ENCODE data around the gene ABCA2. TPM values are rescaled to one million over a fixed set of nuclear protein-coding genes. Genes with fewer than 3 reads are reported as not detected.

The ABCA2 gene
- total and polyA plus RNA-seq, 4 donors, result 2.9 to 15.2 (median 12.3) TPM

DNA sequence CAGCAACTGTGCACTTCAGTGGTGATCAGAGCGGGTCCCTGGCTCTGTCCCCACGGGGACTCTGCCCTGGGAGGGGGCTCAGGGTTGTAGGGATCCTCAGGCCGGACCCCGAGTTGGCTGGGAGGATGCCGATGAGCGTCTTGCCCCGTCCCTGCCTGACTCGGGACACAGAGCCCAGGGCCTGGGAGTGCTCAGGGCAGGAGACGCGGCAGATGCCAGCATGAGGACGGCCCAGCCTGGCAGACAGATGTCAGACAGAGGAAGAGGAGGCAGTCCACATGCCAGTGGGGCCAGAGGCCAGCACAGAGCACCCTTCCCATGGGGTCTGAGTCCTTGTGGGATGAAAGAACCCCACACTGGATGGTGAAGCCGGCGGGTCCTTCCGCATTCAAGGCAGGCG is 64.7 kb downstream of the ABCA2 start:
- Histone ChIP-seq H3K9ac (ENCODE audit: low read depth in 1 of 2, low read length in 2 of 2) (no peak overlapping the region), H3K27ac (ENCODE audit: low read depth in 1 of 2, low read length in 2 of 2) (no peak overlapping the region)

DNA sequence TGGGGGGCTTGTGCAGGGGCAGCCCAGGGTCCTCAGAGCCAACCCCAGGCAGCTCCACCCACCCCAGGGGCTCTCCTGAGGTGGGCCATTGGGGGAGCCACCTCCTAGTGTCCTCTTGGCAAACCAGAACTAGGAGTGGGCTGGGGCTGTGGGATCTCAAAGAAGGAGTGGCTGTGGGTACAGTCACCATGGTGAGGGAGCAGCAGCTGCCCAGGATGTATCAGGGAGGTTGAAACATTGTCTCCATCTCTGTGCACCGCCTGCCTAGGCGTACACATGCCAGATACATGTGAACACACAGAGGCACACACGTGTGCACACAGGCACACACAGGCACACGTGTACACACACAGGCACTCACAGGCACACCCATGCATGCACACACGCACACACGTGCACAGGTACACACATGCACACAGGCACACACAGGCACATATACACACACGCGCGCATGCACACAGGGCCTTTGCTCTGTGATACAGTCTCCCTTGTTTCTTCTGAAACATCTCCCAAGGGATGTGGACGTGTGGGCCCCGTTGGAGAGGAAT is 65.3 kb downstream of the ABCA2 start:
- Histone ChIP-seq H3K4me1 (ENCODE audit: control insufficient read depth in 4 of 4, insufficient read depth in 4 of 4, low read length in 3 of 4) (peaks cover 0 to 2% (median 0%) of the 10 kb centered on the region in 4 donors), H3K36me3 (ENCODE audit: control insufficient read depth in 4 of 4, insufficient read depth in 3 of 4, low read depth in 1 of 4, low read length in 3 of 4) (no peaks in the 10 kb centered on the region)

More for the DNA sequence above, 64.7 kb downstream of the ABCA2 start:
- no peak for DNase-seq (ENCODE audit: low spot score)
- no peaks in the 10 kb centered on the region for H3K27me3 ChIP-seq (ENCODE audit: control insufficient read depth in 4 of 4, insufficient read depth in 4 of 4, low read length in 3 of 4)
- H3K4me1 ChIP-seq (ENCODE audit: control insufficient read depth in 4 of 4, insufficient read depth in 4 of 4, low read length in 3 of 4), result peaks cover 0 to 2% (median 0%) of the 10 kb centered on the region in 4 donors
- no peaks in the 10 kb centered on the region for H3K9me3 ChIP-seq (ENCODE audit: control insufficient read depth in 4 of 4, low read length in 3 of 4)
- H3K4me3 ChIP-seq (ENCODE audit: low read depth in 1 of 3, low read length in 3 of 3), result no peak overlapping the region
- whole genome bisulfite sequencing, result 91% methylated on average over 15 of the region's 15 CpGs
- TF ChIP-seq FOXA1 (IDR thresholded peaks at IDR 0.05), result no peak
- TF ChIP-seq NR2F2 (IDR thresholded peaks at IDR 0.05), result no peak
- TF ChIP-seq SP1 (IDR thresholded peaks at IDR 0.05), result no peak
- TF ChIP-seq, protein P1, sequence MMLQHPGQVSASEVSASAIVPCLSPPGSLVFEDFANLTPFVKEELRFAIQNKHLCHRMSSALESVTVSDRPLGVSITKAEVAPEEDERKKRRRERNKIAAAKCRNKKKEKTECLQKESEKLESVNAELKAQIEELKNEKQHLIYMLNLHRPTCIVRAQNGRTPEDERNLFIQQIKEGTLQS (IDR thresholded peaks at IDR 0.05), result no peak
- no peak for TF ChIP-seq JUND (IDR thresholded peaks at IDR 0.05)
- no peak for TF ChIP-seq EGR1 (IDR thresholded peaks at IDR 0.05; ENCODE audit: low read depth in 2 of 2)
- TF ChIP-seq, protein P2, sequence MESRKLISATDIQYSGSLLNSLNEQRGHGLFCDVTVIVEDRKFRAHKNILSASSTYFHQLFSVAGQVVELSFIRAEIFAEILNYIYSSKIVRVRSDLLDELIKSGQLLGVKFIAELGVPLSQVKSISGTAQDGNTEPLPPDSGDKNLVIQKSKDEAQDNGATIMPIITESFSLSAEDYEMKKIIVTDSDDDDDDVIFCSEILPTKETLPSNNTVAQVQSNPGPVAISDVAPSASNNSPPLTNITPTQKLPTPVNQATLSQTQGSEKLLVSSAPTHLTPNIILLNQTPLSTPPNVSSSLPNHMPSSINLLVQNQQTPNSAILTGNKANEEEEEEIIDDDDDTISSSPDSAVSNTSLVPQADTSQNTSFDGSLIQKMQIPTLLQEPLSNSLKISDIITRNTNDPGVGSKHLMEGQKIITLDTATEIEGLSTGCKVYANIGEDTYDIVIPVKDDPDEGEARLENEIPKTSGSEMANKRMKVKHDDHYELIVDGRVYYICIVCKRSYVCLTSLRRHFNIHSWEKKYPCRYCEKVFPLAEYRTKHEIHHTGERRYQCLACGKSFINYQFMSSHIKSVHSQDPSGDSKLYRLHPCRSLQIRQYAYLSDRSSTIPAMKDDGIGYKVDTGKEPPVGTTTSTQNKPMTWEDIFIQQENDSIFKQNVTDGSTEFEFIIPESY (IDR thresholded peaks at IDR 0.05), result no peak
- TF ChIP-seq TAF1 (conservative IDR thresholded peaks at IDR 0.05), result no peak
- no peaks in the 10 kb centered on the region for H3K36me3 ChIP-seq (ENCODE audit: control insufficient read depth in 4 of 4, insufficient read depth in 3 of 4, low read depth in 1 of 4, low read length in 3 of 4)

More for the DNA sequence above, 65.3 kb downstream of the ABCA2 start:
- no peak for TF ChIP-seq GABPA (IDR thresholded peaks at IDR 0.05 in 1 of 2, conservative IDR thresholded peaks at IDR 0.05 in 1 of 2)
- no peak for TF ChIP-seq EGR1 (IDR thresholded peaks at IDR 0.05; ENCODE audit: low read depth in 2 of 2)
- TF ChIP-seq, protein P3, sequence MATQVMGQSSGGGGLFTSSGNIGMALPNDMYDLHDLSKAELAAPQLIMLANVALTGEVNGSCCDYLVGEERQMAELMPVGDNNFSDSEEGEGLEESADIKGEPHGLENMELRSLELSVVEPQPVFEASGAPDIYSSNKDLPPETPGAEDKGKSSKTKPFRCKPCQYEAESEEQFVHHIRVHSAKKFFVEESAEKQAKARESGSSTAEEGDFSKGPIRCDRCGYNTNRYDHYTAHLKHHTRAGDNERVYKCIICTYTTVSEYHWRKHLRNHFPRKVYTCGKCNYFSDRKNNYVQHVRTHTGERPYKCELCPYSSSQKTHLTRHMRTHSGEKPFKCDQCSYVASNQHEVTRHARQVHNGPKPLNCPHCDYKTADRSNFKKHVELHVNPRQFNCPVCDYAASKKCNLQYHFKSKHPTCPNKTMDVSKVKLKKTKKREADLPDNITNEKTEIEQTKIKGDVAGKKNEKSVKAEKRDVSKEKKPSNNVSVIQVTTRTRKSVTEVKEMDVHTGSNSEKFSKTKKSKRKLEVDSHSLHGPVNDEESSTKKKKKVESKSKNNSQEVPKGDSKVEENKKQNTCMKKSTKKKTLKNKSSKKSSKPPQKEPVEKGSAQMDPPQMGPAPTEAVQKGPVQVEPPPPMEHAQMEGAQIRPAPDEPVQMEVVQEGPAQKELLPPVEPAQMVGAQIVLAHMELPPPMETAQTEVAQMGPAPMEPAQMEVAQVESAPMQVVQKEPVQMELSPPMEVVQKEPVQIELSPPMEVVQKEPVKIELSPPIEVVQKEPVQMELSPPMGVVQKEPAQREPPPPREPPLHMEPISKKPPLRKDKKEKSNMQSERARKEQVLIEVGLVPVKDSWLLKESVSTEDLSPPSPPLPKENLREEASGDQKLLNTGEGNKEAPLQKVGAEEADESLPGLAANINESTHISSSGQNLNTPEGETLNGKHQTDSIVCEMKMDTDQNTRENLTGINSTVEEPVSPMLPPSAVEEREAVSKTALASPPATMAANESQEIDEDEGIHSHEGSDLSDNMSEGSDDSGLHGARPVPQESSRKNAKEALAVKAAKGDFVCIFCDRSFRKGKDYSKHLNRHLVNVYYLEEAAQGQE (IDR thresholded peaks at IDR 0.05), result no peak
- TF ChIP-seq, protein P2 (IDR thresholded peaks at IDR 0.05), result no peak
- no peak for TF ChIP-seq RAD21 (IDR thresholded peaks at IDR 0.05)
- TF ChIP-seq HNF4G (IDR thresholded peaks at IDR 0.05), result no peak
- TF ChIP-seq FOXA1 (IDR thresholded peaks at IDR 0.05), result no peak
- no peak for TF ChIP-seq SP1 (IDR thresholded peaks at IDR 0.05)
- no peak for TF ChIP-seq JUND (IDR thresholded peaks at IDR 0.05)
- H3K9me3 ChIP-seq (ENCODE audit: control insufficient read depth in 4 of 4, low read length in 3 of 4), result no peaks in the 10 kb centered on the region
- no peak overlapping the region for H3K4me3 ChIP-seq (ENCODE audit: low read depth in 1 of 3, low read length in 3 of 3)
- H3K27ac ChIP-seq (ENCODE audit: low read depth in 1 of 2, low read length in 2 of 2), result no peak overlapping the region
- H3K27me3 ChIP-seq (ENCODE audit: control insufficient read depth in 4 of 4, insufficient read depth in 4 of 4, low read length in 3 of 4), result no peaks in the 10 kb centered on the region
- 94% methylated on average over 11 of the region's 11 CpGs for WGBS
- no peak for DNase-seq (ENCODE audit: low spot score)
- H3K9ac ChIP-seq (ENCODE audit: low read depth in 1 of 2, low read length in 2 of 2), result no peak overlapping the region

All from liver (tissue), 9 donors.